Suppressor macrophage treated with lipopolysaccharide for 1 hour (primary cell): ENCODE data around the gene HSD11B1.

Experiments used
- DNase-seq, 3 donors: peaks; one replicate each; pipeline ENCODE4 v3.0.0-alpha.2; 2020 to 2022

The HSD11B1 gene

DNA sequence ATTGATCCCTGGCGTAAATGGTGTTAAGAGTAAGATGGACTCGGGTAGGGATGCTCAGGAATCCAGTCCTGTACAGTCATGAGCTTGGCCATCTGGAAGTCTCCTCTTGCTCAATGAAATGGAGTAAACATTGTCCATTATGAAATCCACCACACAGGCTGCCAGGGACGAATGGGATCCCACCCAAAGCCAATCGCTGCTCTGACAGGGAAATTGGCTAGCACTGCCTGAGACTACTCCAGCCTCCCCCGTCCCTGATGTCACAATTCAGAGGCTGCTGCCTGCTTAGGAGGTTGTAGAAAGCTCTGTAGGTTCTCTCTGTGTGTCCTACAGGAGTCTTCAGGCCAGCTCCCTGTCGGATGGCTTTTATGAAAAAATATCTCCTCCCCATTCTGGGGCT is at the start of gene HSD11B1:
Gene HSD11B1 (plus strand): TSS at position 263 of the 400 bp plus-strand sequence. CDS start 97 bp downstream, at position 360.
- DNase-seq, result peak; percentile 55 to 70 (median 67)

DNA sequence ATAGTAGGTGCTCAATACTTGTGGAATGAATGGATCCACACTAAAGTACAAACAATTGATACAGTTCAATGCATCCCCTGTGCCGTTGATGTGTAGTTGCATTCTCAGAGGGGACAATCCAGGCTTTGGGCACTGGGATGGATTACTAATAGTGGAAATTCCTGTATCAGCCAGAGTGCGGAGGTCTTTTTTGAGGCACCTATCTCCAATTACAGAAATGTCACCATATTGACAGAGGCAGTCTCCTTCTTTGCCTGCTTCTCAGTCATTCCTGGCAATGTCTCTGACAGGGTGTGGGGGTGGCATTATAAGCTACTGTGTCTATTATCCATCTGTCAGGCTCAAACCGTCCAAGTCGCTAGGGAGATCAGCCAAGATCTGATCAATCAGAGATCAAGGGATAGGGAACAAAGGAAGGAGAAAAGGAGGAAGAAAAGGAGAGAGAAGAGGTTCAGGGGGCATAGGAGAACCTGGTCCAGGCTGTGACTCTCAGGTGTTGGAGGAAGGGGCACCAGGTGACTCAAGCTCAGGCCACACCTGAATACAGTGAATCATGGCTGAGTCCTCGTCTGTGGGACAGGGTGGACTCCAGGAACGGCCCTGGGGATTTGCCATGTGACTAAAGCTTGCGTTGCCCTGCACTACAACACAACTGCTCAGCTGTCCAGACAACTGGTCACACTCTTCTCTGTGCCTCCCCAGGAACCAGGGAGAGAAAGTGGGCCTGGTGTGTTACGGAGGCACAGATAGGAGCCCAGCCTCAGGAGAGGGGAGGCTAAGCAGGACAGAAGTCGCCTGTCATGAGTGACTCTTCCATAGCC is 49.0 kb upstream of the HSD11B1 start:
- peak in 2 of 3 donors; percentile 24 to 58 for DNase-seq

DNA sequence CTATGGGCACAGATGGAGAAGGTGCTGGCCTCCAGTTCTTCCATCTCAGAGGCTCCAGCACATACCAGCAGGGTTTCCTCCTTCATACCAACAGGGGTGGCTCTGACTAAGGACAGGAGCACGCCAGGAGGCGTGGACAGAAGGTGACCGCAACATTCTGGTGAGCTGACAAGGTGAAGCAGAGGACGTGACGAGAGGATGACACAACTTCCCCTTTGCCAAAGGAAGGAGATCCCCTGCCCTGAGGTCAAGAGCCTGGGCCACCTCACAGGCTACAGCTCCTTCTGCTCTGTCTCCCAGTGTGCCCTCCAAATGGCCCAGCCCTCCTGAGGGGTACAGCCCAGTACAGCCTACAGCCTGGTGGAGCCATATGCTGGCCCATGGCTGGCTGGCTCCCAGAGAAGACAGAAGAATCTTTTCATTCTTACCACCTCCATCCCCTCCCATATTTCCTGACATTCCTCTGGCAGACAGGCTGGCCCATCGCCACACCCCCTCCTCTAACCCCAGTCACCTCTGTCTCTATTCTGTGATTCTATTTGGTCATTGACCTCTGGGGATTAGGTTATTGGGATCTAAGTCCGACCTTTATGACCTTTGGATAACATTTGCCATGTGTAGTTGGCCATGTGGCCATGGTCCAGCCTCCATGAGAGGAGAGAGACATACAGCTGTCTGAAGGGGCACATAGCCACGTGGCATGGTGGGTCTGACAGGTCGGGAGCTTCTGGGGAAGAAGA is 47.3 kb upstream of the HSD11B1 start:
- peak; percentile 86 to 89 (median 86) for DNase-seq

DNA sequence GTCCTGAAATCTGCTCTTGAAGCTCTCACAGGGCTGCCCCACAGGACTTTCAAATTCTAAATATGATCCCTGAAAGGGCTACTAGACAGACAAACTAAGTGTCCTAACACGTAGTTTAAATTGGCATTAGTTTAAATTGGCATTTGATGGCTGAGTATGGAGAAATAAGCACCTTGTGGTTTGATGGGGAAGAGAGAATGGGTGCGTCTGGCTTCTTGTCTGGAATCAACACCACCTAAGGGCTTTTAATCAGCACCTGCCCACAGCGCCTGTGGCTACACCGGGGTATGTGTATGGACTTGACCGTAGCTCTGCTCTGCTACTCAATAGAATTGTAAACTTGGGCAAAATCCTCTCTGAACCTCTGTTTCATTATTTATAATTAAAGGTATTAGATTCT is 46.7 kb upstream of the HSD11B1 start:
- DNase-seq, result no peak

DNA sequence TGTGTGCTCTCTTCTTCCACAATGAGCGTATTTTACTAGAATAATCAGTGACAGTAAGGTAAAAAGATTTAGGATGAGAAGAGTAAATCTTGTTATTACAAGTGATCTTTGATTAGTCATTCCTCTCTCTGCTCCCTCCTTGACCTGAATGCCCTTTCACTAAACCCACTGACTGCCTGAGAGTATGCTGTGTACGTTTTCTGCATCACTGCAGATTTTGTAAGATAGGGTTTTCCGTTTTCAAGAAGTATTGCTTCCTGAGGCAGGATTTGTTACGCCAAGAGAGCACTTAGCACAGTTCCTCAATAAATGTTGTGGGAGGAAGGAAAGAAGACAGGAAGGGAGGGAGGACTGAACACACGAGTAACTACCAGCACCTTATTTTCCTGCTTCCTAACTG is 44.7 kb upstream of the HSD11B1 start:
- DNase-seq, result peak; percentile 87 to 98 (median 96)

DNA sequence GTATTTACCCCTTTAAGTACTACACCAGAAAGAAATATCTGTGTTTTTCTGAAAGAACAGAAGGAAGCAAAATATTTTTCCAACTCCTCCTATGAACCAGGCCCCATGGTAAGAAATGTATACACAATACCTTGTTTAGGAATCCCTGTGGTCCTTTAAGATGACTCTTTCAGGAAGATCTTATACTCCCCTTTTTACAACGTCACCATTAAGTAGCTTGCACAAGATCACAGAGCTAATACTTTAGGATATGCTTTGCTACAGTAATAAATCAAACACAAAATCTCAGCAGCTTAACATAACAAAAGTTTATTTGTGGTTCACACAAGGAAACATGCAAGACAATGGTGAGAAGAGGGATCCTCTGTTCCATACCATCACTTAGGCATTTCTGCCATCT is 43.6 kb upstream of the HSD11B1 start:
- DNase-seq, result no peak

DNA sequence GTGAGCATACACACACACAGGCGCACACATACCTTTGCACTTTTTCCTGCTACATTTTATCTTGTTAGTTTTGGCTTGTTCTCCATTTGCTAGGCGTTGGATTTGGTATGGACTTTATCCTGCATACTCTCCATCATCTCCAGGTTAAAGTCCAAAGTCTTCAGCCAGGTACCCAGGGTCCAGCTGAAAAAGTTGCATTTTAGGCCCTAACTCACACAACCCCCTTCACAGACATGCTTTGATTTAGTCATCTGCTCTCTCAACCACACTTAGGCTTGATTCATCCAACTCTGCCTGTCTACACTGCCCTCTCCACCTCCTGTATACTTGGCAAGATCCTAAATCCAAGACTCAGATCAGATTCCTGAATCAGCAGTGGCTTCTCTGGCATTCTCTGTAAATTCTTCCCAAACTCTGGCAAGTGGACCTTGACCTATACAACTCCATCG is 41.7 kb upstream of the HSD11B1 start:
- DNase-seq, result no peak

DNA sequence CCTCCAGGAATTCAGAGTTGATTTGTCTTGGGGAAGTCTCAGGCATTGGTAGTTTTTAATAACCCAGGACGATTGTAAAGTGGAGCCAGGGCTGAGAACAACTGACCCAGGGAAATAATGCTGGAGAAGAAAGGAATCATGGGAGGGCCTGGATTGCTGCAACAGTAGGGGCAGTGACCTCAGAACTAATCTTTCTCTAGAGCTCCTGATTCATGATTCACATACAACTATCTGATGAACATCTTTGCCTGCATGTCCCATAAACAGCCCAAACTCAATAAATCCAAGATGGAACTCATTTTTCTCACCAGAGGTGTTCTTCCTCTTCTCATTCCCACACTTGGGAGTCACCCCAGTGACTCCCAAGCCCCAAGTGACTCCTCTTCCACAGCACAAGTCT is 37.5 kb upstream of the HSD11B1 start:
- DNase-seq, result peak in 1 of 3 donors; percentile 44

DNA sequence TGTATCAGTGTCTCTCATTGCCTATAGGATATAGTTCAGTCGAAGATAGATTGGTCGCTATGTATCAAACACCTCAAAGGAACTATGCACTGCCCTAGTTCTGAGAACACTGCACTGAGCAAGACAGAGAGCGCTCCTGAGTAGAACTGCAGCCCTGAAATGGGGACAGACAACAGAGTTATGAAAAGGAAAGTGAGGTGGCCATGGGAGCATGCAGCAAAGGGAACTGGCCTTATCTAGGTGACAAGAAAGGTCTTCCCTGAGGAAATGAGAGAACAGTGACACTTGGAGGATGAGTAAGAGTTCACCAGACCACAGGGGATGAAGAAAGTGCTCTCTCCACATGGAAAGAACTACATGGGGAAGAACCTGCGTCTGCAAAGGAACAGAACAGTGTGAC is 36.9 kb upstream of the HSD11B1 start:
- DNase-seq, result peak; percentile 65 to 81 (median 70)

DNA sequence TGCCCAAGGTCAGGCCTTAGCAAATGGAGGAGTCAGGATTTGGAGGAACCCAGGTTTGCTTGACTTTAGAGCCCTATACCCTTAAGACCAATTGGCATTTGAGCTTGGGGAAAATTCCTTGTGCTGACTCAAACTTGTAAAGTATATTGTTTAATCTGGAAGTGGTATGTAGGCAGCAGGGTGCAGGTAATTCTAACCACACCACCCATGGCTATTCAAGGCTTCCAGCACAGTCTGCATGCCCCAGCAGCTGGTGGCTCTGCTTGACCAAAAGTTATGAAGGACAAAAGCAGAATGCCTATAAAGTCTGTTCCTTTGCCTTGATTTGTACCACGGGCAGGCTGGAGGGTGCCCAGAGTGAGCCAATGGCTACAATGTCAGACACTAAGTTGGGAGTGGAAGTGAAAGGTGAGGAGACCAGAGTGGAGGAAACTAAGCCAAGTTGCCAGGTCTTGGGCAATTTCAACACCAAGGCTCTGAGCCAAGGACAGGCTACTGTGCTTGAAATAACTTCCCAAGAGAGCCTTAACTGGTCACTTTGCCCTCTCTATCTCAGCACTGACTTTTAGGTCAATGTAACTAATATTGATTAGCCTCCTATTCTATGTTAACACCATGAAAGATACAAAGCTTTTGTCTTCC is 34.1 kb upstream of the HSD11B1 start:
- DNase-seq, result no peak

DNA sequence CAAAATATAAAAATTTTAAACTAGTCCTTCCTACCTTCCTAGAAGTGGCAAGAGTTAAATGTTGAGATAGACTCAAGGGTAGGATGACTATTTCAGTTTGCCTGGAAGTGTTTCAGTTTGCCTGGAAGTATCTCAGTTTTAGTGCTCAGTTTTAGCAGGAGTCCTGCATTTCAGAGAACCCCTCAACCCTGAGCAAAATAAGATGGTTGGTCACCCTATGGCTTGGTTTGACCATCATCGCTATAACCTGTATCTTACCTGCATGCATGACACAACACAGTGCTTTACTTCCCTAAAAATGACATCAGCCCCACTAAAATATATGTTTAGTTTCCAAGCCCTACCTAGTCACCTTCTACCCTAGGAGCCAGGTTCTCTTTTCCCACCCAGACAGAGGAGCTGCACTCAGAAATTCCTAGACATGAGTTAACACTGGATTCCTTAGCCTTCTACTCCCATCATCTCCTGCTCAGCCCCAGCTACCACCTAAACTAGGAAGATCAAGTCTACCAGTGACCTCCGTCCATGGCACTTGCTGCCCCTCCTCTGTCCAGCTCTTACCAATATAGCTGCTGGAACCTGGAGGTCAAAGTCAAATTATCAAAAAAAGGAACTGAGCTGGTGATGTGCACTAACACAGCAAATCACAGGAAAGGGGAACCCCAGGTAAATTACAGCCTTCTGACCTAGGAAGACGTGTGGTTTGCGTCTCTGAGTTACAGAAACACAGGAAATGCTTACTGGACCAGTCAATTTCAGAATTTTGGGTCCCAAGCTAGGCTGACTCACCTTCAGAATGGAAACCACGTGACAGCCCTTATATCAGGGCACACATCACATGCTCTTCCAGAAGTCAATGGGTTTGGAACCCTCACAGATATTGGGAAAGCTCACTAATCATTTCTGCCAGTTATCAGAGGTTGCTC is 31.7 kb upstream of the HSD11B1 start:
- peak; percentile 88 to 98 (median 95) for DNase-seq

DNA sequence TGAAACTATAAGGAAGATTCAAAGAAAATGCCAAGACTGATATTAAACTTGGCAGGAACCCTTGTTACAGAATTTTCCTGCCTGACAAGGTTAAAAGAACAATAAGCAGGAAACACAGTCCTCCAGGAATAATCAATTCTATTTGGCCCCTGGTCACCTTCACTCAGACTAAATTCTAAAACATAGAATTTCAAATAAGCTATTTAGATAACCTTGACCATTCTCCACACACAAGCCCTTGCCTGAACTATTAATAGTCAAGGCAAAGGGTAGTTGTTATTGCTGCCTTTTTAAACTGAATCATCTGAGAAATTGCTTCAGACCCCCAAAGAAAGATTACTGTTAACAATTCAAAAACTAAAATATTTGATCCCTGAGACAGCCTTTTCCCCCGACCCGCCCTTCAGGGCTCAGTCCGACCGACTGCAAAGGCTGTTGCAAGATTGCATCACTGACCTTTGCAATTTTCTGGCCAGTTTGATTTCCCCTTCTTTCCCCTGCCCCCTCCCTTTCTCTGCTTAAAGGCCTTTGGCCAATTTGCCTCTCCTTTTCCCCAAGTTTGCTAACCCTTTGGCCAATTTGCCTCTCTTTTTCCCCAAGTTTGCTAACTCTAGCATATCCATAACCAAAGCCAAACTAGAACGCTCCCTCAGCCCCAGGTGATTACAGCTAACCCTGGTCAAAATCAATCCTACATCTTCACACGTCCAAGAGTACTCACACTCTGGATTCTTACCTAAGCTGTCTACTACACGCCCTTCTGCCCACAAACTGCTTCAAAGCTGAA is 30.8 kb upstream of the HSD11B1 start:
- DNase-seq, result peak; percentile 80 to 85 (median 80)

DNA sequence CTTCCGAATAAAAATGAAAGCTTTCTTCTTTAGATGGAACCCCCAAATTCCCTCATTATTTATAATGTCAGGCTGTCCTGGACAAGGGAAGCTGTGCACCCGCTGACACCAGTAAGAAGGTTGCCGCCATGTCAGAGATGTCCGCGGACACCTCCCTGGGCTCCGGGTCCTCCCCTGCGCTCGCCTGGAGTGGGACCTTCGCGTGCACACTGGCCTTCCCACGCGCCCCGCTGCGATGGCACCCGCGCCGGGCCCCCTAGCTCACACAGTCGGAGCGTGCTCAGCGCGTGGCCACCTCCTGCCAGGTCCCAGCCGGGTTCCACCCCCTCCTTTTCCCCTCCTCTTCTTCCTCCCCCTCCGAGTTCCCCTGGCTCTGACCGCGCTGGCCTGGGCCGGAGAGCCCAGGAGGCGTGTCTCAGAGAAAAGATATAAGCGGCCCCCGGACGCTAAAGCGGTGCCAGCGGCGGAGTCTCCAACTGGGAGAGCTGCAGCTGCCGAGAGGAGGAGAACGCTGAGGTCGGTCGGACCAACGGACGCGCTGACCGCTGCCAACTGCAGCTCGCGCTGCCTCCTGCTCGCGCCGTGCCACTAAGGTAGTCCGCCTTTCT is 29.6 kb upstream of the HSD11B1 start, which contains the start of gene G0S2:
Gene G0S2 (plus strand): TSS at position 456 of the 608 bp plus-strand sequence. CDS start 273 bp downstream, outside the sequence.
- peak; percentile 53 to 80 (median 79) for DNase-seq

DNA sequence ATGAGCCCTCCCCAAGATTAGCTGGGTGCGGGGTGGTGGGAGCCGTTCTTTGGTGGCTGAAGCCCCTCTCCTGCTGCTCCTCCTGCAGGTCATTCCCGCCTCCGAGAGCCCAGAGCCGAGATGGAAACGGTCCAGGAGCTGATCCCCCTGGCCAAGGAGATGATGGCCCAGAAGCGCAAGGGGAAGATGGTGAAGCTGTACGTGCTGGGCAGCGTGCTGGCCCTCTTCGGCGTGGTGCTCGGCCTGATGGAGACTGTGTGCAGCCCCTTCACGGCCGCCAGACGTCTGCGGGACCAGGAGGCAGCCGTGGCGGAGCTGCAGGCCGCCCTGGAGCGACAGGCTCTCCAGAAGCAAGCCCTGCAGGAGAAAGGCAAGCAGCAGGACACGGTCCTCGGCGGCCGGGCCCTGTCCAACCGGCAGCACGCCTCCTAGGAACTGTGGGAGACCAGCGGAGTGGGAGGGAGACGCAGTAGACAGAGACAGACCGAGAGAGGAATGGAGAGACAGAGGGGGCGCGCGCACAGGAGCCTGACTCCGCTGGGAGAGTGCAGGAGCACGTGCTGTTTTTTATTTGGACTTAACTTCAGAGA is 29.0 kb upstream of the HSD11B1 start:
- DNase-seq, result peak in 1 of 3 donors; percentile 39

DNA sequence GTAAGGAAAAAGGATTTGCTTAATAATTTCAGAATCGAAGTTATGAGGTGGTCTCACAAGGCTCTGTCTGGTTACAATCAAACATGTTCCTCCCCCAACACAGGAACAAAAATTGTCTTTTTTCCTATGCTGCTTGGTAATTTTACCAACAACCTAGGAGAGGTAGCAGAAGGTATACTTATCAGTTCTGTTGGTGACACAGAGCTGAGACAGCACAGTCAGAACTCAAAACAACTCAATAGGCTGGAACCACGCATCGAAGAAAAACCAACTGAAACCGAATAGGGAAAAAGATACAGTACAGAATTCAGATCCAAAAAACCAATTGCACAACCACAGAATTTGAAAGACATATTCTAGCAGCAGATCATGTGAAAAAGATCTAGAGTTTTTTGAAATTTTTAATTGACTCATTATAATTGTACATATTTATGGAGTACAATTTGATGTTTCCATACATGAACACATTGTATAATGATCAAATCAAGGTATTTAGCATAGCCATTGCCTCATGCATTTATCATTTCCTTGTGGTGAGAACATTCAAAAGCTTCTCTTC is 25.6 kb upstream of the HSD11B1 start:
- DNase-seq, result no peak

DNA sequence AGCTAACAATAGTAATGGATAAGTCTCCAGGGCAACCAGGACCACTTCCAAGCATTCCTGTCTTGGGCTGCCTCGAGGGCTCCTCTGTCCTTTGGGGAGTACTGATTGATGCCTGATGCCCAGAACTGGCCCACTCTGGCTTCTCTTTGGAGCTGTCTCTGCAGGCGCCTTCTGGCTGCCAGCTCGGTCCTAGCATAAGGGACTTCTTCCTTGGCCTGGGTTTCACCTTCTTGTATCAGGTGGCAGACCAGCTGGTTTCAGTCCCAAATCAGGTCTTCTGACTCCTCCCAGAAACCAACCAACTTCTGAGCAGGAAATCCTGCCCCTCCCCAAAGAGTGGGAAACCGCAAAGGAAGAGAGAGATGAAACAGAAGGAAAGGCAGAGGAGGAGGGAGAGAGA is 18.8 kb upstream of the HSD11B1 start:
- DNase-seq, result no peak

DNA sequence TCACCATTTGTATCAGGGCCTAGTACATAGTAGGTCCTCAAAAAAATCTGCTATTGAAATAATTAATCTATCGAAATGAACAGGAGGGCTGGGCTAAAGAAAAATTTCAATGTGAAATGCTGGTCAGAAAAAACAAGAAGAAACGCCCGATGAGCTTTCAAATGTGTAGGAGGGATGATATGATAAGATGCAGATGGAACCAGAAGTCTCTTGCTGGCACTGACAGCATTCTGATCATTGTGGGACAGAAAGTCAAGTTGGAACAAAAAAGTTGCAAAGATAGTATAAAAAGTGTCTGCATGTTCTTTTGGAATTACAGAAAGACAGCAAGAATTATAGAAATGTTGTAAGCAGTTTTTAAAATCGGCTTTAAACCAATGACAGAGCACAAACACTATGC is 18.3 kb upstream of the HSD11B1 start:
- DNase-seq, result no peak

DNA sequence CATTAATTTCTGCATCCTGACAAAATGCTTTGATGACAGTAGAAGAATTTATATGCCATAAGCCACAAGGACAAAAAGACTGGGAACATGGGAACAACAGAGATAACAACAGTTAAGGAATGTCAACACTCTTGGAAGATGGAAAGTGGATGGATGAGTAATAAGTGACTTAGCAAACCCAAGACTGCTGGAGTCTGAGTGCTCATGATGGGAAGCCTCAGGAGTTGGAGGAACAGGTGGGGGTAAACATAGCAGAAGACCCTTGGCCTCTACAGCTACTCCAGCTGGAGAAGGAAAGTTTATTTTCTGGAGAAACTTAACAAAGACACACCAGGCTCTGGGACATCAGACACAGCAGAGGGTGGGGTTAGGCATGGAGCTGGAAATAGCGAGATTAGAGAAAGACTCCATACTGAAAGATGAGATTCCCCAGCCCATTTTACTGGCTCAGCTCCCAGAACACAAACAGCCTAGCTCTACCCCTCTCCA is 15.9 kb upstream of the HSD11B1 start:
- DNase-seq, result no peak

DNA sequence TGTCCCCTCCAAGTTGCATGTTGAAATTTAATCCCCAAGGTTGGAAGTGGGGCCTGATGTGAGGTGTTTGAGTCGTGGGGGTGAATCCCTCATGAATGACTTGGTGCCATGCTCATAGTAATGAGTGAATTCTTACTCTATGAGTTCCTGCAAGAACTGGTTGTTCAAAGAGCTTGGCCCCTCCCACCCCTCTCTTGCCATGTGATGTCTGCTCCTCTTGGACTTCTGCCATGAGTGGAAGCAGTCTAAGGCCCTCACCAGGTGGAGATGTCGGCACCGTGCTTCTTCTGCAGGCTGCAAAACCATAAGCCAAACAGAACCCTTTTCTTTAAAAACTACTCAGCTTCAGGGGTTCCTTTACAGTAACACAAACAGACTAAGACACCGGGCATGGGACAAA is 15.2 kb upstream of the HSD11B1 start:
- no peak for DNase-seq

DNA sequence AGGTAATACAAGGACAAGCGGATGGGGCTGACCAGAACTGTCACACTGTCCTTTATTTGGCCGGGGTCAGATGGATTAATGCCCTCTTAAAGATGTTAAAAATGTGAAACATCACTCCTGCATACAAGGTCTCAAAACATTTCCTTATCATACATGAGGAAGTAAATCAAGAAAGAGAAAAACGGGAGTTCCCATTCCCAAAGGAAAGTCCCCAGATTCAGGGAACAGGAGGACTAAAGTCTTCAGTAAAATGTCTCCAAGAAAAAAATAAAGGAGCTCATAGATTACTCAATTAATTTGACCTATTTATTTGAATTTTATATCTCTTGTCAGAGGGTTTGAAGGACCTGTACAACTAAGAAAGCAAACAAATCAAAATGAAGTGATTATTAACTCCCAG is 13.4 kb upstream of the HSD11B1 start:
- DNase-seq, result peak; percentile 46 to 74 (median 54)
